GM12873 (cell line): ENCODE results near the gene CERS4.

Source experiments
- TF ChIP-seq, protein P1 (sequence below): IDR thresholded peaks from 2 replicates; pipeline ENCODE4 v1.5.1; 2012; ENCODE audit warnings: low read depth, mild to moderate bottlenecking, moderate library complexity, low read length, control low read depth; ENCODE audit not compliant: insufficient read depth; ENCODE audit errors: missing control alignments

Gene CERS4

DNA sequence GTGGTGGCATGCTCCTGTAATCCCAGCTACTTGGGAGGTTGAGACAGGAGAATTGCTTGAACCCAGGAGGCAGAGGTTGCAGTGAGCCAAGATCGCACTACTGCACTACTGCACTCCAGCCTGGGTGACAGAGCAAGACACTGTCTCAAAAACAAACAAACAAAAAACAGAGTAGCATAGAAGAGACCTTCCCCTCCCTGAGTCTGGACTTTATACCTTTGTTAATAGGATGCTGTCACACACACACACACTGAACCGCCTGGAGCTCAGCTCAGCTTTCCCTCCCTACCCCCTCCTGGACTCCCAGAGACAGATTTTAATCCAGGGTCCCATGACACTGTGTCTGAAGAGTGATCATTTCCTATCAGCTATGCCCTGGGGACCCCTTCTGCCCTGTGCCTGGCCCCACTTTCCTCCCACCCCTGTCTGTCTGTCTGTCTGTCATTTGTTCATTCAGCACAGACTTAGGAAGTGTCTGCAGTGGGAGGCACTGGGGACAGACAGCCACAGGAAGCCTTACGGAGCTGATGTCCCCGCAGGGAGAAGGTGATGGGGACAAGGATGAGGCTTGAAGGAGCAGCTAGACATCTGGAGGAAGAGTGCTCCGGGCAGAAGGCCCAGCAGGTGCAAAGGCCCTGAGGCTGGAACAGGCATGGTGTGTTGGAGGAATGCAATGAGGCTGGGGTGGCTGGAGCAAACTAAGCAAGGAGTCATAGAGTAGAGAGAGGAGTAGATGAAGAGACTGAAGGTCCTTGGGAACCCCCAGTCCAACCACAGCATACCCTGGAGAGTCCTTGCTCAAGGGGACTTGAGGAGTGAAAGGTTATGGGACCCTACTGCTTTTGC lies 4.9 kb downstream of the CERS4 start:
- TF ChIP-seq, protein P1, sequence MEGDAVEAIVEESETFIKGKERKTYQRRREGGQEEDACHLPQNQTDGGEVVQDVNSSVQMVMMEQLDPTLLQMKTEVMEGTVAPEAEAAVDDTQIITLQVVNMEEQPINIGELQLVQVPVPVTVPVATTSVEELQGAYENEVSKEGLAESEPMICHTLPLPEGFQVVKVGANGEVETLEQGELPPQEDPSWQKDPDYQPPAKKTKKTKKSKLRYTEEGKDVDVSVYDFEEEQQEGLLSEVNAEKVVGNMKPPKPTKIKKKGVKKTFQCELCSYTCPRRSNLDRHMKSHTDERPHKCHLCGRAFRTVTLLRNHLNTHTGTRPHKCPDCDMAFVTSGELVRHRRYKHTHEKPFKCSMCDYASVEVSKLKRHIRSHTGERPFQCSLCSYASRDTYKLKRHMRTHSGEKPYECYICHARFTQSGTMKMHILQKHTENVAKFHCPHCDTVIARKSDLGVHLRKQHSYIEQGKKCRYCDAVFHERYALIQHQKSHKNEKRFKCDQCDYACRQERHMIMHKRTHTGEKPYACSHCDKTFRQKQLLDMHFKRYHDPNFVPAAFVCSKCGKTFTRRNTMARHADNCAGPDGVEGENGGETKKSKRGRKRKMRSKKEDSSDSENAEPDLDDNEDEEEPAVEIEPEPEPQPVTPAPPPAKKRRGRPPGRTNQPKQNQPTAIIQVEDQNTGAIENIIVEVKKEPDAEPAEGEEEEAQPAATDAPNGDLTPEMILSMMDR = no peak

DNA sequence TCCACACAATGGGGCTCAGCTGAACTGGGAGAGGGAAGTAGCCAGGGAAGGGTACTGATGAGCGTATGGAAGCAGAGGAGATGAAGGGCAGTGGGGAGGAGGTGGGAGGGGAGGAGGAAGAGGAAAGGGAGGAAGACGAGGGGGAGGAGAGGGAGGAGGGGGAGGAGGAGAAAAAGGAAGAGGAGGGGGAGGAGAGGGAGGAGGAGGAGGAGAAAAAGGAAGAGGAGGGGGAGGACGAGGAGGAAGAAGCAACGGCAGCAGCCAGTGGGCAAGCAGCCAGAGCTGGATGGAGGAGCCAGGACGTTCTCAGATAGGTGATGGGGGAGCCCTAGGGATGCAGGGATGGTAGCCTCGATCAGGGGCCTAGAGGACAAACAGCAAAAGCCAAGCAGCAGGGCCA lies 5.6 kb downstream of the CERS4 start:
- TF ChIP-seq, protein P1 = no peak

DNA sequence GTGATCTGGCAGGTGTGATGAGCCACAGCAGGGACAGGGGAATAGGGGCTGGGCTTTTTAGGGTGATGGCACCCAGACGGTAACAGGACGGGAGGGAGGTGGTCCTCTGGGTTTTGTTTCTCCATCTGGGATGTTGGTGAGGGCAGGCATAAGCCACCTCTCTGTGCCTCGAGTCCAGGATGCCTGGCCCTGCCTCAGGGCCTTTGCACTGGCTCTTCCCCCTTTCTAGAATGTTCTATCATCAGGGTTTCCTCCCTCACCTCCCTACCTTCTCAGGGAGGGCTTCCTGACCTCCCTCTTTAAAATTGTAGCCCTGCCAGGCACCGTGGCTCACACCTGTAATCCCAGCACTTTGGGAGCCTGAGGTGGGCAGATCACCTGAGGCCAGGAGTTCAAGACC lies 6.6 kb downstream of the CERS4 start:
- TF ChIP-seq, protein P1 = no peak

DNA sequence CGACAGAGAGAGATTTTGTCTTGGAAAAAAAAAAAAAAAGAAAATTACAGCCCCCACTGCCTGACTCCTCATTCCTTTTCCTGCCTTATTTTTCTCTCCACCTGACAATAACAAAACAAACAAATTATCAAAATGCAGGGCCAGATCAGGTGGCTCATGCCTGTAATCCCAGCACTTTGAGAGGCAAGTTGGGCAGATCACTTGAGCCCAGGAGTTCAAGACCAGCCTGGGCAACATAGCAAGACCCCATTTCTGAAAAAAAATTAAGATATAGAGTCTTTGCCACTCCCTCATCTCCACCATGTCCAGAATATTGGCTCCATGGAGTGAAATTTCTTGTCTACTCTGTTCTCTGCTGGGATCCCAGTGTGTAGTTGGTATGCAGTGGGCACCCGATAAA lies 7.2 kb downstream of the CERS4 start:
- TF ChIP-seq, protein P1 = no peak

DNA sequence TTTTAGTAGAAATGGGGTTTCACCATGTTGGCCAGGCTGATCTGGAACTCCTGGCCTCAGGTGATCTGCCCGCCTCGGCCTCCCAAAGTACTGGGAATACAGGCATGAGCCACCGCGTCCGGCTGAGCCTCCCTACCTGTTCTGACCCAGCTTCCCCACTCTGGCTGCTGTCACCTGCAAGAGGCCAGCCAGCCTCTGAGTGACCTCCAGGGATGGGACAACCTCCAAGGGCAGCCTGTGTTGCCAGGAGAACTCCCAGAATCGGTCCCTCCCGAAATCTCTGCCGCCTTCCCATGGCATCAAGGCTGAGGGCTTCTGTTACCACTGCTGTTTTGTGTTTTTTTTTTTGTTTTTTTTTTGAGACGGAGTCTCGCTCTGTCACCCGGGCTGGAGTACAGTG lies 11.3 kb downstream of the CERS4 start:
- TF ChIP-seq, protein P1 = no peak

DNA sequence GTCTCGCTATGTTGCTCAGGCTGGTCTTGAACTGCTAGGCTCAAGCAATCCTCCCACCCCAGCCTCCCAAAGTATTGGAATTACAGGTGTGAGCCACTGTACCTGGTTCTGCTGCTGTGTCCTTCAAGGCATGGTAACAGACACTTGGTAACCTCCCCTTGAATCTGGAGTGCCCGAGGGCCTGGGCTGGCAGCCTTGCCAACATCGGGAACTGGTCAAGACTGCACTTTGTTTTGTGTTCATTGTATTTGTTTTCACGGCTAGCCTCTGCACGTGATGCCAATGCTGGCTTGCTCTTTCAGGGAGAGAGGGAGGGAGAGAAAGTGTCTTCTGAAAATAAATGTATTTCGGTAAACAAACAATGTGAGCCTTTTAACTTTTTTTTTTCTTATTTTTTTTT lies 12.0 kb downstream of the CERS4 start:
- TF ChIP-seq, protein P1 = no peak

DNA sequence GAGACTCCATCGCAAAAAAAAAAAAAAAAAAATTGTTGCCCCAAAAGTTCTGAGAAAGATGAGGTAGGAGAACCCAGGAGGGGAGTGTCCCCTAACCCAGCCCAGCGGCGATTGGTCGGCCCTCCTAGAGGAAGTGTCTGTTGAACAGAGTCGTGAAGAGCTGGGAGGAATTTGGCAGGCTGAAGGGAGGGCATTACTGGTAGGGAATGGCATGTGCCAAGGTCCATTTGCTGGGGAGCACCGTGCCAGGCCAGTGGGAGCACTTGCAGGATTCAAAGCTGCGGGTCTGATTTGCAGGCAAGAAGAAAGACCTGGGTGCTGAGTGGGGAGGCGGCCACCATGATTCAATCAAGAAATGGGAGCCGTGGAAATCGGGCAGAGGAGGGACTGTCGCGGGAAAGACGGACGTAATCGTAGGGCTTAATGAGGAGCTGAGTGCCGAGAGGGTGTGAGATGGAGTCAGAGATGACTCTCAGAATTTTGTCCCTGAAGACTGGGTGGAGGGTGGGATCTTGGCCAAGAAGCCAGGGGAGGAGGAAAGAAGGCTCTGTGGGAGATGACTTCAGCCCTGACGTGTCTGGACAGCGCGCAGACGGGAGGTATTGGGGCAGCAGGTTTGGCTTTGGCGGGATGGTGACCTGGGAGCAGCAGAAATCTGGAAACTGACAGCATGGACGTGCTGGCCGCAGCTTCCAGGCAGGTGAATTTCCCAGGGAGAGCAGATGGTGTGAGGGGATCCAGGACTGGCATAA lies 15.4 kb downstream of the CERS4 start:
- TF ChIP-seq, protein P1 = no peak
